ENCODE results near the gene SPTBN2.

Gene SPTBN2

DNA sequence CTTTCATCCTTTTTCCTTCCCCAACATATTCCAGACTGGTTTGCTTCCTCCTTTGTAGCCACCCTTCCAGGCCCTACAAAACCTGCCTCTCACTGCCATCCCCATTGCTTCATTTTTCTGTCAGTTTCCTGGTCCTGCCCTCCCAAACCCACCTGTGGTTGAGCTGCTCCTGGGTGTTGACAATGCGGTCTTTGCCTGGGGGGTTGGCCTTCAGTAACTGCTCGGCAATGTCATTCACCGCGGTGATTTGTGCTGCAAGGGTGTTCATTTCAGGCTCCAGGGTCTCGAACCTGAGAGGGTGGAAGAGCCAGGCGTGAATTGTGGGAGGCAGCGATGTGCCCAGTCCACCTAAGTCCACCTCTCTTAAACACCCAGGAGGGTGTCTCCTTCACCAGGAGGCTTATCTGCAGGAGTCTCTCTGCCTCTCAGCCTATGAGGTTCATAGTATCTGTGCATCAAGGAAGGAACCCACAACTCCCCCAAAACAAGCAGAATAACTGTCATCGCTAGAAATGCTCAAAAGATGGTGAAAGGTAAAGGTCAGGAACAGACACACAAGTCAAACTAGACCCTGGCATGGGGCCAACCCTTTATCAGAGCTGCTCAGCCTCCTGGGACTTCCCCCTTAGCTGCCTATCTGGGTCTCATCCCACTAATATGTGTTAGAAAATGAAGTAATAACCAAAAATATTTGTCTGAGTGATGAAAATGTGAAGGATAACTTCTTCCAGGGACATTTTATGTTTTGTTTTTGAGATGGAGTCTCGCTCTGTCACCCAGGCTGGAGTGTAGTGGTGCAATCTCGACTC is 27.4 kb downstream of the SPTBN2 start:
- no peak overlapping the region for H3K4me3 Mint-ChIP-seq
- no peak overlapping the region for H3K27ac Mint-ChIP-seq
- ATAC-seq (replicated peaks), result no peak
- peaks cover 0 to 6% of the 10 kb centered on the region in 2 donors for H3K9me3 Mint-ChIP-seq
- no peak for DNase-seq
- H3K36me3 Mint-ChIP-seq, result peaks cover 13 to 21% of the 10 kb centered on the region in 2 donors
- H3K27me3 Mint-ChIP-seq, result no peaks in the 10 kb centered on the region
- H3K4me1 Mint-ChIP-seq, result no peaks in the 10 kb centered on the region

DNA sequence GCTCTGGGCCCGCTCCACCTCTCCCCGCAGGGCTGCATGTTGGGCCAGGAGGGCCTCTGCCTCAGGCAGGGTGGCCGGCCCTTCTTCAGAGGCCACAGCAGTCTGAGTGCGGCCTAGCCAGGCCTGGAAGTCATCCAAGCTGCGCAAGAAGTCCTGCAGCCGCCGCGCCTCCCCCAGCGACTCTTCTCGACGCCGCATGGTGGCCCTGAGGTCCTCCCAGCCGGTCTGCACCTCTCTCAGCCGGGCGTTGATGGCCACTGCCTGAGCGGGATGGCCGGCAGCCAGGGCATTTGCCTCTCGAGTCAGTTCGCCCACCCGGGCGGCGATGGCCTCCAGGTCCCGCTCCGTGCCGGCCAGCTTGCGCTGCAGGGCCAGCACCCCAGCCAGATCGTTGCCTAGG is 28.3 kb downstream of the SPTBN2 start:
- H3K27ac Mint-ChIP-seq, result no peak overlapping the region
- H3K4me3 Mint-ChIP-seq, result no peak overlapping the region
- no peaks in the 10 kb centered on the region for H3K27me3 Mint-ChIP-seq
- peaks cover 13 to 21% of the 10 kb centered on the region in 2 donors for H3K36me3 Mint-ChIP-seq
- no peaks in the 10 kb centered on the region for H3K4me1 Mint-ChIP-seq
- ATAC-seq (replicated peaks), result no peak
- DNase-seq, result no peak
- H3K9me3 Mint-ChIP-seq, result peaks cover 0 to 6% of the 10 kb centered on the region in 2 donors

DNA sequence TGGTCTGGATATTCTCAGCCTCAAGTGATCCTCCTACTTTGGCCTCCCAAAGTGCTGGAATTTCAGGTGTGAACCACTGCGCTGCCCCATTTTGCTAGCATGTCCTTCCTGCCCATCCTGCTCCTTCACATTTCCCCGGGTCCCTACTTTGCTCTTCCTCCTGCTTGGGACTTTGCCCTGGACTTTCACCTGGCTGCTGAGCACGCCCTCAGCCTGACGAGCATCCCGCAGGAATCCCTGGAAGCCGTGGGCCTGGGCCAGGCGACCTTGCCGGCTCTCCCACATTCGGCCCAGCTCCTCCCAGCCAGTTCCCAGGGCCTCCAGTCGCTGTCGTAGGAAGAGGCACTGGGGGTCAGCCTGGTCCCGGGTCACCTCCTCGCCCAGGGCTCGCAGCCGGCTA is 28.7 kb downstream of the SPTBN2 start:
- H3K9me3 Mint-ChIP-seq, result peaks cover 0 to 6% of the 10 kb centered on the region in 2 donors
- H3K4me3 Mint-ChIP-seq, result no peak overlapping the region
- DNase-seq (no peak), ATAC-seq (replicated peaks) (no peak)
- H3K27me3 Mint-ChIP-seq, result no peaks in the 10 kb centered on the region
- H3K27ac Mint-ChIP-seq, result no peak overlapping the region
- no peaks in the 10 kb centered on the region for H3K4me1 Mint-ChIP-seq
- H3K36me3 Mint-ChIP-seq, result peaks cover 13 to 21% of the 10 kb centered on the region in 2 donors

DNA sequence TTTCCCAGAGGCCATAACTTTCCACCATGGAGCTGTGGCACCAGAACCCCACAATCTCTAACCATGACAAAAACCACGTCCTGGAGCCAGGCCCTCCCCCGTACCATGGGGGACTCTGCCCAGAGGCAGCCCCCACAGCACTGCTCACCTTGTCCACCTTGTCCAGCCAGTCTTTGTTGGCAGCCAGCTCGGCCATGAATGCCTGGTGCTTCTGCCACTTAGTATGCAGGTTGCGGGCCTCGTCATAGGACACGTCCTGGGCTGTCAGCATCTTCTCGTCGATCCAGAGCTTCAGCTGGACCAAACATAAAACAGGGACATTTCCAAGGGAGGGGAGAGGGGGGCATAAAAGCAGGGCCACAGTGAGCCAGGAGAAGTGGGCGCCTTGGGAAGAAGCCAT is 30.5 kb downstream of the SPTBN2 start:
- H3K27ac Mint-ChIP-seq, result no peak overlapping the region
- H3K4me1 Mint-ChIP-seq, result peaks cover 7 to 9% of the 10 kb centered on the region in 2 donors
- H3K4me3 Mint-ChIP-seq, result no peak overlapping the region
- peaks cover 13 to 21% of the 10 kb centered on the region in 2 donors for H3K36me3 Mint-ChIP-seq
- peaks cover 0 to 6% of the 10 kb centered on the region in 2 donors for H3K9me3 Mint-ChIP-seq
- DNase-seq (no peak), ATAC-seq (replicated peaks) (no peak)
- H3K27me3 Mint-ChIP-seq, result no peaks in the 10 kb centered on the region

DNA sequence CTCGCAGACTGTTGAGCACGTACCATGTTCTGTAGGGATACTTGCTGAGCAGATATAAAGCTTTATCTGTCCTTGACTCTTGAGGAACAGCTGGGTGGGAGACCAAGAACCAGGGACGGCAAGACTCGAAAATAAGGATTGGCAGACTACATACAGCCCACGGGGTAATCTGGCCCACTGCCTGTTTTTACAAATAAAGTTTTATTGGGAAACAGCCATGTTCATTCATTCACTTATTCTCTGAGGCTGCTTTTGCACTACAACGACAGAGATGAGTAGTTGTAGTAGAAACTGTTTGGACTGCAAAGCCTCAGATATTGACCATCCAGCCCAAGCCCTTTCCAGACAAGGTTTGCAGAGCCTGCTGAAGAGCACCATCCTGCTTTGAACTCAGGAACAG is 31.0 kb downstream of the SPTBN2 start:
- Mint-ChIP-seq H3K36me3 (peaks cover 13 to 21% of the 10 kb centered on the region in 2 donors), H3K4me1 (peaks cover 7 to 9% of the 10 kb centered on the region in 2 donors), H3K4me3 (no peak overlapping the region), H3K27me3 (no peaks in the 10 kb centered on the region), H3K9me3 (peaks cover 0 to 6% of the 10 kb centered on the region in 2 donors), H3K27ac (no peak overlapping the region)
- ATAC-seq (replicated peaks) (no peak), DNase-seq (no peak)

DNA sequence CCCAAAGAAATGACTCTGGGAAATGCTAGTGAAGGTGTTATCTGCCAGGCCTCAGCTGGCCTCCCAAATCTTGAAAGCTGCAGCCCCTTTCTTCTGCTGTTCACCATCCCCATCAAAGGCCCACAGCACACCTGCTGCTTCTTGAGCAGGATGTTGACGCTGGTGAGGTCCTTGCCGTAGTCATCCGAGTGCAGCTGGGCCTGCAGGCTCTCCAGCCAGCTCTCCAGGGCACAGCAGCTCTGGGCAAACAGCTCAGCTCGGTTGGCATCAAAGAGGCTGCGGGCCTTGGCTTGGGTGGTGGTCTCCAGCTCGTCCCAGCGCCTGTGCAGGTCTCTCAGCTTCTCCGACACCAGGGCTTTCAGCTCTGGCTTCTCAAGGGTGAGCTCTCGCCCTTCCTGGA is 32.9 kb downstream of the SPTBN2 start:
- Mint-ChIP-seq H3K4me3 (no peak overlapping the region), H3K27me3 (no peaks in the 10 kb centered on the region), H3K27ac (peak overlapping the region; percentile 9), H3K4me1 (peaks cover 7 to 9% of the 10 kb centered on the region in 2 donors), H3K9me3 (peaks cover 0 to 6% of the 10 kb centered on the region in 2 donors), H3K36me3 (peaks cover 10 to 18% of the 10 kb centered on the region in 2 donors)
- no peak for DNase-seq
- no peak for ATAC-seq (replicated peaks)

DNA sequence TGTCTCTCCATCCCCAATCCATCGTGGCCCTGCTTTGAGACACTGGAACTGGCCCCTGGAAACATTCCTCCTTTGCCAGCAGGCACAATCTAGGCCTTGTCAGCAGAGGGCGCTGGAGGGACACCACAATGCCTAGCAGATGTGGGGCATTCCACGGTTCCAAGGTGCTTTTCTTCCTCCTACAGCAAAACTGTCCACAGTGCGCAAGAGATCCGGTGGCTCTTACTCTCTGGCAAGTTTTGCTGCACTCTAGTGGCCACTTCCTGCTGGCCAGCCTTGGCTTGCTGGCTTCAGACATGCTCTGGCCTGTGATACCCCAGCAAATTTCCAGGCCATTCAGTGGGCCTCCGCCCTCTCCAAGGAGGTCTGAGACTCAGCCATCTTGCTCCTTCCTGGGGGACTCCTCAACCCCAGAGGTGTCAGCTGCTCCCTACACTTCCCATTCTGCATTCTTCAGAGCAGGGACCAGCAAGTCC is 34.2 kb downstream of the SPTBN2 start:
- Mint-ChIP-seq H3K4me3 (no peak overlapping the region), H3K4me1 (peaks cover 7 to 9% of the 10 kb centered on the region in 2 donors), H3K36me3 (peaks cover 5 to 10% of the 10 kb centered on the region in 2 donors), H3K27me3 (no peaks in the 10 kb centered on the region), H3K27ac (no peak overlapping the region), H3K9me3 (peaks cover 0 to 4% of the 10 kb centered on the region in 2 donors)
- DNase-seq, result peak; percentile 77
- peak; percentile 95 to 98 for ATAC-seq (replicated peaks)

DNA sequence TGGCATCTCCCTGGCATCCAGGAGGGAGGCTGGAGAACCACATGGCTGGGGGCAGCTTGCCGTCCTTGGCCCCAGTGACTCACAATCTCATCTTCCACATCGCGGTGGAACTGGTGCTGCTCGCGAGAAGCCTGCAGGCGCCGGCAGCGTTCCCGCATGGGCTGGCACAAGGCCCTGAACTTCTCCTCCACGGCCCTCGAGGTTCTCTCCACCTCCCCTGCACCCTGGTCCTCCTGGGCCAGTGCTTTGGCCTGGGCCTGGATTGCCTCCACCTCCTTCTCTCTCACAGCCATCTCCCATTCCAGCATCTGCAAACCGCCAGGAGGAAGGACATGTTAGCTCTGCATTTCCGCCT is 35.0 kb downstream of the SPTBN2 start:
- H3K36me3 Mint-ChIP-seq, result peaks cover under 1 to 4% of the 10 kb centered on the region in 2 donors
- no peaks in the 10 kb centered on the region for H3K27me3 Mint-ChIP-seq
- peaks cover 0 to under 1% of the 10 kb centered on the region in 2 donors for H3K9me3 Mint-ChIP-seq
- no peak overlapping the region for H3K27ac Mint-ChIP-seq
- ATAC-seq (replicated peaks) (no peak), DNase-seq (no peak)
- no peak overlapping the region for H3K4me3 Mint-ChIP-seq
- H3K4me1 Mint-ChIP-seq, result peaks cover 7 to 9% of the 10 kb centered on the region in 2 donors

DNA sequence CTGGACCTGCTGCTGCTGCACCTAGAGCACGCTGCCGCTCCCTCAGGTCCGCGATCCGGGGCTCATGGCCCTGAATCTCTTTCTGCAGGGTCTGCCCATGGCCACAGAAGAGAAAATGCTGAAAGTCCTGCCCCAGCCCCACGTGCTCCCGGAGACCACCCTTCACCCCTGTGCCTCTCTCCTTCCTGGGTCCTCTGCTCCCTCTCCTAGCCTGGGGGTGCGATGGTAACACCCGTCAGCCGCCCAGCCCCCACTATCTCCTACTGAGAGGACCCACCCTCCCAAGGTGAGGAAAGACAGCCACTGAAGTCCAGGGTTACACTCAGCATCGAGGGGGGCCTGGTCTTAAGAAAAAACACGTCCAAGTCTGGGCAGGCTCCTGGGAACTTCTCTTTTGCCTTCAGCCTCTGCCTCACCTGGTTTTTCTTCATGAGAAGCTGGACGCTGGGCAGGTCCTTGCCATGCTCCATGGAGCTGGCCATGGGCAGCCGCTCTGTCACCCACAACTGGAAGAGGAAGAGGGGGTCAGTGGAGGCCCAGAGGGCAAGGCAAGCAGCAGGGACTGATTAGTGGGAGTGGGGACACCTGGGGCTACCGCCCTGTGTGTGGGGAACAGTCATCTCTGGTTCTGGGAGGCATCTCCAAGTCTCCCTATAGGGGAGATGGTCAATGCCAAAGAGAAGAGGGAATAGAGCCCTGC is 35.5 kb downstream of the SPTBN2 start:
- no peak for ATAC-seq (replicated peaks)
- peaks cover 7 to 9% of the 10 kb centered on the region in 2 donors for H3K4me1 Mint-ChIP-seq

DNA sequence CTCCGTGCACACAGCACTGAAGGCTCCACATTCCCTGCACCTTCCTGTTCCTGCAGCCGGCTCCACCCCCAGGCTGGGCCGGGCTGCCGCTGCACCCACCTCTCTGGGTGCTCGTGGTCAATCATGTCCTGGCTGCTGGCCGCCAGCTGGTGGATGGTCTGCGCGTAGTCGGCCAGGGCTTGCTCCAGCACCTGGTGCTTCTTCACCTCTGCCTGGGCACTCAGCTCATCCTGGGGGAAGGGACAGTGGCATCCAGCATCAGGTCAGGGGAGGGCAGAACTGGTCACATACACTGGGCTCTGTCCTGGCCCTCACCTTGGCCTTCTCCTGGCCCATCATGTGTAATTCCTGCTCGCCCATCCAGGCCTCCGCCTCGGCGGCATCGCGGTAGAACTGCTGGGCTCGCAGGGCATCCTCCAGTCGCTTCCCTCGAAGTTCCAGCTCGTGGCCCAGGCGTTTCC is 36.1 kb downstream of the SPTBN2 start:
- ATAC-seq (replicated peaks) (no peak), DNase-seq (no peak)
- H3K9me3 Mint-ChIP-seq, result no peaks in the 10 kb centered on the region
- no peaks in the 10 kb centered on the region for H3K27me3 Mint-ChIP-seq
- H3K36me3 Mint-ChIP-seq, result no peaks in the 10 kb centered on the region
- H3K4me1 Mint-ChIP-seq, result peaks cover 7 to 9% of the 10 kb centered on the region in 2 donors
- no peak overlapping the region for H3K4me3 Mint-ChIP-seq
- H3K27ac Mint-ChIP-seq, result no peak overlapping the region

More for the DNA sequence above, 35.5 kb downstream of the SPTBN2 start:
- H3K4me3 Mint-ChIP-seq, result no peak overlapping the region
- H3K27ac Mint-ChIP-seq, result peak overlapping the region; percentile 47
- no peak for DNase-seq
- no peaks in the 10 kb centered on the region for H3K27me3 Mint-ChIP-seq
- peaks cover 0 to 2% of the 10 kb centered on the region in 2 donors for H3K36me3 Mint-ChIP-seq
- no peaks in the 10 kb centered on the region for H3K9me3 Mint-ChIP-seq

DNA sequence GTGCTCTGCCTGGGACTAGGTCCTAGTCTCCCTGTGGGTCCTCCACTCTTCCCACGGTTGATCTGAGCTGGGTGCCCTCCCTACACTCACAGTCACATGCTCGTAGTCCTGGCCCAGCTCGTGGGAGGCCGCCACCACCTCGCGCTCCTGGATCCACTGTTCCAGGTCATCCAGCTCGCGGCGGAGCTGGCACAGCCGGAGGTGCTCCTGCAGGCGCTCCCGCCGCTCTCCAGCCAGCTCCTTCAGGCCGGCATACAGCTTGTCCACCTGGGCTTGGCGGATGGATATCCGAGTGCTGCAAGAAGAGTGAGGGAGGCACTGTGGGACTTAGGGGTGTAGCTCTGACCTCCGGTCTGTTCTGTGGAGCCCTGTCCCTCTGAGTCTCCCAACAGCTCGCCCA is 36.6 kb downstream of the SPTBN2 start:
- DNase-seq (no peak), ATAC-seq (replicated peaks) (no peak)
- Mint-ChIP-seq H3K4me3 (no peak overlapping the region), H3K27ac (no peak overlapping the region), H3K27me3 (no peaks in the 10 kb centered on the region), H3K36me3 (no peaks in the 10 kb centered on the region), H3K4me1 (peaks cover 7 to 9% of the 10 kb centered on the region in 2 donors), H3K9me3 (no peaks in the 10 kb centered on the region)

DNA sequence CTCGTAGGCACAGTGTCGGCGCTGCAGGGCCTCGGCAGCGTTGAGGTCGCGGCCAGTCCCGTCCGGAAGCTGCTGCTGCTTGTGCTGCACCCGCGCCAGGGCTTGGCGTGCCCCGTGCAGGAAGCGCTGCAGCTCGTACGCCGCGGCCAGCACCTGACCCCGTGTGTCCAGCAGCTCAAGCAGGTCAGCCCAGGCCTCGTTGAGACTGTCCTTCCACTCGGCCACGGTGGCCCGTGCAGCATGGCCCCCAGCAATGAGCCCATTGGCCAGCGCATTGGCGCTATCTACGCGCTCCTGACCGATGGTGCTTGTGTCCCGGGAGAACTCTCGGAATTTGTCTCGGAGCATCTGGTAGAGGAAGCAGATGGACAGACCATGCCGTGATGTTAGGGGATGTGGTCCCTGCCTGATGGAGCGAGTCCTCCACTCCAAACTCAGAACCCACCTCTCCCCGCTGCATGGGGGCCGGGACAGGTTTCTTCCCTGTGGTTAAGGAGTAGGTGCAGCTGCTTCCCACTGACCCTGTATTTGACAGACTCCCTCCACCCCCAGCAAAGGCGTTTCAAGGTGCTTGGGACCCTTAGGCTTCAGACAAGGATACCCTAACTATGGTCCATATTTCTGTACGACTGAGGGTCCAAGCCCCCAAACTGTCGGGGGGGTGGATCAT is 37.6 kb downstream of the SPTBN2 start:
- Mint-ChIP-seq H3K36me3 (no peaks in the 10 kb centered on the region), H3K27ac (no peak overlapping the region), H3K27me3 (no peaks in the 10 kb centered on the region), H3K4me1 (peaks cover 7 to 9% of the 10 kb centered on the region in 2 donors), H3K9me3 (no peaks in the 10 kb centered on the region), H3K4me3 (no peak overlapping the region)
- ATAC-seq (replicated peaks) (no peak), DNase-seq (no peak)

DNA sequence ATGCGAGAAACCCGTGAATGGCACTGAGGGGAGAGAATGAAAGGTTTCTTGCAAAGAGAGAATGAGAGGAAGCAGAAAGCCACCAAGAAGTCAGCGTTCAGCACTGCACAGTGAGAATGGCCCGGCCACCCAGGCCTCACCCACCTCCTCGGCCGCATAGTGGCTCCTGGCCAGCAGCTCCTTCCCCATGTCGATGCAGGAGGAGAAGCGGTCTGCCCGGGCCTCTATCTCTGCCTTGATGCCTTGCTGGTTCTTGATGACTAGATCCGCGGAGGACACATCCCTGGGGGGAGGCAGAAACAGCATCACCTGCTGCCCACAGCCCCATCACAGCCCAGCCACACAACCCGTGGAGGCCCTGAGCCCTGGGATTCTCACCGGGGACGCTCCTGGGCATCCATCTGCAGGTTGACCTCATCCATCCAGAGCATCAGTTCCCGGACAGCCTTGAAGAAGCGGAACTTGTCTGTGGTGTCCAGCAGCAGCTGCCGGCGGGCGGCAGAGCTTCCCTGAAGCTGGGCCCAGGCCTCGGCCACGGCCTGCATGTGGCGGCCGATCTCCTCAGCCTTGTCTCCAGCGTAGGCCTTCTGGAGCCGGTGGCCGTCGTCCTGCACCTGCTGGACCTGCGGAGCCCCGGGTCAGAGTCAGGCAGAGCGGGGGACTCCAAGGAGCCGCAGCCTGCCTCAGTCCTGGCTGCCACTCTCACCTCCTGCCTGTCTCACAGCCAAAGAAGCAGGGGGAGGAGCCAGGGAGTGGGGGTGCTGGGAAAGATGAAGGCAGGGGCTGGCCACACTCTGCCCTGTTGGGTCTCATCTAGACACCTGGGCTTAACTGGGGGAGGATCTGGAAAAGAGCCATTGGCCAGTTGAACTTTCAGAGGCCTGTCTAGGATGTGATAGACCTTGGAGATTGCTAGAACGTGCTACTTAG is 39.1 kb downstream of the SPTBN2 start:
- ATAC-seq (replicated peaks) (no peak), DNase-seq (no peak)
- Mint-ChIP-seq H3K36me3 (no peaks in the 10 kb centered on the region), H3K27ac (no peak overlapping the region), H3K4me3 (no peak overlapping the region), H3K27me3 (no peaks in the 10 kb centered on the region), H3K4me1 (peaks cover 4 to 6% of the 10 kb centered on the region in 2 donors), H3K9me3 (no peaks in the 10 kb centered on the region)

Measured in stimulated activated naive B cell treated with anti-CD40 and anti-IgM and Interleukin-4, amounts not matched to agents 10 μg/mL and 1 μg/mL and 100 μg/mL, for 72 hours (primary cell).